ENCODE measurements around the gene LPCAT3. TPM values are rescaled to one million over a fixed set of nuclear protein-coding genes. Genes with fewer than 3 reads are reported as not detected.
A peak's percentile ranks its signal among the peaks of the same experiment; 100 is the strongest.

Gene LPCAT3
- total and polyA plus RNA-seq, 2 of the 13 experiments (the other 11 are each of a cell fraction or from before 2014, with no cell fraction given), result 44.5 to 64.3 TPM

GRCh38 chr12:6946033-6946919, 72.0 kb downstream of the LPCAT3 start (continued):
- TF ChIP-seq CEBPZ (IDR thresholded peaks at IDR 0.05; ENCODE audit: low read length) (no peak), BCL3 (CRISPR knock-in tag; IDR thresholded peaks at IDR 0.05) (no peak), HOXA5 (CRISPR knock-in tag; IDR thresholded peaks at IDR 0.05) (peak; percentile 60; the same call in 1 of the 2 replicates), SRSF1 (optimal IDR thresholded peaks at IDR 0.05; ENCODE audit: low read depth, low read length) (peak; percentile 61), SP1 (IDR thresholded peaks at IDR 0.05) (no peak), SP1 (CRISPR knock-in tag; IDR thresholded peaks at IDR 0.05) (peak; percentile 78), BCL6 (CRISPR knock-in tag; IDR thresholded peaks at IDR 0.05) (peak; percentile 34; the same call in 1 of the 2 replicates), TBP (CRISPR knock-in tag; IDR thresholded peaks at IDR 0.05) (no peak), ZNF577 (CRISPR knock-in tag; IDR thresholded peaks at IDR 0.05; ENCODE audit: borderline replicate concordance, low read depth) (no peak), TOE1 (CRISPR knock-in tag; IDR thresholded peaks at IDR 0.05) (no peak), ZNF615 (CRISPR knock-in tag; IDR thresholded peaks at IDR 0.05; ENCODE audit: borderline replicate concordance) (no peak), CCDC6 (CRISPR knock-in tag; IDR thresholded peaks at IDR 0.05) (0 out of 2 replicates have a peak, but pooled peaks have one; percentile 48), NFYB (CRISPR knock-in tag; IDR thresholded peaks at IDR 0.05) (peak; percentile 76), SNAPC2 (CRISPR knock-in tag; IDR thresholded peaks at IDR 0.05) (no peak; the same call in 1 of the 2 replicates), EED (CRISPR knock-in tag; IDR thresholded peaks at IDR 0.05) (peak; percentile 49; the same call in 1 of the 2 replicates), PATZ1 (CRISPR knock-in tag; IDR thresholded peaks at IDR 0.05) (no peak), MYPOP (CRISPR knock-in tag; IDR thresholded peaks at IDR 0.05) (peak; percentile 70; the same call in 1 of the 2 replicates), ZKSCAN1 (IDR thresholded peaks at IDR 0.05; ENCODE audit: low read length) (no peak), ZGPAT (CRISPR knock-in tag; IDR thresholded peaks at IDR 0.05) (peak; percentile 60; the same call in 1 of the 2 replicates), ETV5 (CRISPR knock-in tag; IDR thresholded peaks at IDR 0.05; ENCODE audit: borderline replicate concordance) (peak; percentile 35; the same call in 1 of the 2 replicates), RCOR2 (CRISPR knock-in tag; IDR thresholded peaks at IDR 0.05) (no peak)

All from HepG2 (cell line).